Kidney (tissue), 14 donors: Measurements from ENCODE around the gene AIF1L. TPM values are rescaled to one million over a fixed set of nuclear protein-coding genes. Genes with fewer than 3 reads are reported as not detected.

Experiments used
- DNase-seq, 5 donors: peaks; one replicate each; pipeline ENCODE4 v3.0.0-alpha.2; 2013 to 2020
- FAIRE-seq: peaks from 2 replicates; lab custom pipeline; 2012; peaks lifted over from hg19 to GRCh38; lab: Jason Lieb, UNC
- H3K27ac ChIP-seq, 2 donors: one replicate each; pipeline ENCODE4 v1.7.0; 2013; ENCODE audit warnings: low read depth in 2 of 2, low read length in 2 of 2, inconsistent platforms in 1 of 2
- H3K27me3 ChIP-seq: one replicate; pipeline ENCODE4 v1.7.1; 2013; ENCODE audit warnings: low read length, inconsistent platforms; ENCODE audit not compliant: control insufficient read depth, insufficient read depth
- H3K36me3 ChIP-seq, 3 donors: one replicate each; pipeline versions ENCODE4 v1.7.0 to v1.7.1; 2013; ENCODE audit warnings: low read length in 3 of 3, control low read depth in 1 of 3, inconsistent platforms in 1 of 3; ENCODE audit not compliant: insufficient read depth in 3 of 3, control insufficient read depth in 2 of 3
- H3K4me1 ChIP-seq, 3 donors: one replicate each; pipeline versions ENCODE4 v1.7.0 to v1.7.1; 2013; ENCODE audit warnings: low read length in 3 of 3, inconsistent platforms in 1 of 3, low read depth in 1 of 3; ENCODE audit not compliant: control insufficient read depth in 2 of 3, insufficient read depth in 2 of 3
- H3K4me3 ChIP-seq, 3 donors: one replicate each; pipeline versions ENCODE4 v1.7.0 to v1.8.1; 2013; ENCODE audit warnings: low read length in 3 of 3, control low read depth in 1 of 3, inconsistent platforms in 1 of 3
- H3K9ac ChIP-seq, 3 donors: one replicate each; pipeline versions ENCODE4 v1.7.0 to v1.7.1; 2013; ENCODE audit warnings: low read length in 3 of 3, control low read depth in 1 of 3, inconsistent platforms in 1 of 3
- H3K9me3 ChIP-seq, 3 donors: one replicate each; pipeline versions ENCODE4 v1.7.0 to v1.7.1; 2013; ENCODE audit warnings: low read length in 3 of 3, control low read depth in 1 of 3, inconsistent platforms in 1 of 3; ENCODE audit not compliant: control insufficient read depth in 2 of 3, insufficient read depth in 1 of 3
- intact Hi-C: fragments of 100-400 bp; cut with DNase I; formaldehyde crosslinking; loops from one replicate; pipeline ENCODE4 v1.11.1; 2022
- polyA plus RNA-seq: library from polyadenylated mRNA; stranded (reverse); fragments of 350-450 nt; fragmentation: Illumina TruSeq; extraction: RNeasy Lipid Tissue Mini Kit (QIAGEN cat#74804); gene quantifications from one replicate; pipeline ENCODE4 v1.2.3, GENCODE V29; 2014; ENCODE audit warnings: low read depth, low replicate concordance; ENCODE audit not compliant: insufficient read depth
- total RNA-seq: library from RNA; stranded (reverse); fragmentation: NEBNext Ultra II Directional; extraction: Animal tissue kit (Norgen Biotek cat#: 25700); gene quantifications from one replicate; pipeline ENCODE4 v1.2.1, GENCODE V29; 2021
- TF ChIP-seq, protein P1 (sequence below): IDR thresholded peaks from 3 replicates; pipeline ENCODE4 v1.5.1; 2012; ENCODE audit warnings: mild to moderate bottlenecking, moderate library complexity, borderline replicate concordance; ENCODE audit not compliant: insufficient read depth; ENCODE audit errors: extremely low read depth
- donor health status: control.
- donor health status: control.
- donor health status: control.
- donor health status: control.
- donor health status: control.
- donor health status: DM: yes; HTN: yes; CAD: no.
- donor health status: Normal renal cell carcinoma (clear cell type).

AIF1L gene
- total and polyA plus RNA-seq, 2 donors from 2014 or later = 397 to 439 TPM

- H3K36me3 ChIP-seq = no peaks in the 10 kb centered on the region
- no peak overlapping the region for H3K9ac ChIP-seq
- intact Hi-C loops = no loop called here
- no peak for DNase-seq
- no peak for FAIRE-seq
- no peak overlapping the region for H3K4me3 ChIP-seq
- H3K9me3 ChIP-seq = no peaks in the 10 kb centered on the region
- H3K27ac ChIP-seq = no peak overlapping the region
- H3K27me3 ChIP-seq = no peaks in the 10 kb centered on the region
- H3K4me1 ChIP-seq = peaks cover 0 to 7% (median 4%) of the 10 kb centered on the region in 3 donors
- TF ChIP-seq, protein P1, sequence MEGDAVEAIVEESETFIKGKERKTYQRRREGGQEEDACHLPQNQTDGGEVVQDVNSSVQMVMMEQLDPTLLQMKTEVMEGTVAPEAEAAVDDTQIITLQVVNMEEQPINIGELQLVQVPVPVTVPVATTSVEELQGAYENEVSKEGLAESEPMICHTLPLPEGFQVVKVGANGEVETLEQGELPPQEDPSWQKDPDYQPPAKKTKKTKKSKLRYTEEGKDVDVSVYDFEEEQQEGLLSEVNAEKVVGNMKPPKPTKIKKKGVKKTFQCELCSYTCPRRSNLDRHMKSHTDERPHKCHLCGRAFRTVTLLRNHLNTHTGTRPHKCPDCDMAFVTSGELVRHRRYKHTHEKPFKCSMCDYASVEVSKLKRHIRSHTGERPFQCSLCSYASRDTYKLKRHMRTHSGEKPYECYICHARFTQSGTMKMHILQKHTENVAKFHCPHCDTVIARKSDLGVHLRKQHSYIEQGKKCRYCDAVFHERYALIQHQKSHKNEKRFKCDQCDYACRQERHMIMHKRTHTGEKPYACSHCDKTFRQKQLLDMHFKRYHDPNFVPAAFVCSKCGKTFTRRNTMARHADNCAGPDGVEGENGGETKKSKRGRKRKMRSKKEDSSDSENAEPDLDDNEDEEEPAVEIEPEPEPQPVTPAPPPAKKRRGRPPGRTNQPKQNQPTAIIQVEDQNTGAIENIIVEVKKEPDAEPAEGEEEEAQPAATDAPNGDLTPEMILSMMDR = no peak
Measured at GRCh38 chr9:131065599-131065998, 30.7 kb upstream of the AIF1L start.

GRCh38 chr9:131067625-131068024 is 28.7 kb upstream of the AIF1L start:
- H3K27me3 ChIP-seq = no peaks in the 10 kb centered on the region
- H3K9ac ChIP-seq = no peak overlapping the region
- no peak overlapping the region for H3K4me3 ChIP-seq
- TF ChIP-seq, protein P1 = no peak
- no peak for DNase-seq
- peak overlapping the region in 1 of 2 donors; percentile 43 for H3K27ac ChIP-seq
- H3K4me1 ChIP-seq = peaks cover 0 to 7% (median 4%) of the 10 kb centered on the region in 3 donors
- intact Hi-C loops = no loop called here
- no peak for FAIRE-seq
- H3K36me3 ChIP-seq = no peaks in the 10 kb centered on the region
- no peaks in the 10 kb centered on the region for H3K9me3 ChIP-seq

GRCh38 chr9:131068076-131068816 is 28.1 kb upstream of the AIF1L start:
- no peak for DNase-seq
- Histone ChIP-seq H3K4me1 (peaks cover 0 to 7% (median 4%) of the 10 kb centered on the region in 3 donors), H3K4me3 (no peak overlapping the region), H3K27ac (peak overlapping the region in 1 of 2 donors; percentile 43), H3K27me3 (no peaks in the 10 kb centered on the region), H3K36me3 (no peaks in the 10 kb centered on the region), H3K9me3 (no peaks in the 10 kb centered on the region), H3K9ac (no peak overlapping the region)
- intact Hi-C loops = no loop called here
- no peak for FAIRE-seq
- TF ChIP-seq, protein P1 = no peak
